GM12892 (cell line): ENCODE data around the gene TEF.

ENCODE experiments used
- POLR2A ChIP-seq: IDR thresholded peaks from 2 replicates; pipeline ENCODE4 v1.6.1; 2011; ENCODE audit warnings: low read depth, low read length, control low read depth
- POLR2AphosphoS5 ChIP-seq: IDR thresholded peaks from 2 replicates; pipeline ENCODE4 v1.6.1; 2011; ENCODE audit warnings: low read depth, low read length, control low read depth
- TAF1 ChIP-seq: IDR thresholded peaks from 2 replicates; pipeline ENCODE4 v1.6.1; 2011; ENCODE audit warnings: low read depth, mild to moderate bottlenecking, control low read depth, low read length, borderline replicate concordance

GRCh38 chr22:41415554-41415953 lies 33.8 kb downstream of the TEF start:
- TF ChIP-seq POLR2A (no peak), POLR2AphosphoS5 (no peak), TAF1 (no peak)
